Gastrocnemius medialis (tissue), 4 donors: ENCODE results near the gene CRLF3.

ENCODE experiments used
- POLR2A ChIP-seq, 2 donors: fragments of 450-650 bp; IDR thresholded peaks; one replicate each; pipeline ENCODE4 v1.6.1; 2017; ENCODE audit warnings: antibody characterized with exemption in 2 of 2, mild to moderate bottlenecking in 2 of 2, moderate library complexity in 2 of 2
- TF ChIP-seq, protein P1 (sequence below), 5 experiments: fragments of 450-650 bp in 3 of 5; fragments of 200-600 bp in 2 of 5; sonication (generic) in 2 of 5; IDR thresholded peaks in 4 of 5; conservative IDR thresholded peaks in 1 of 5; 1 replicate in 4 of 5; 2 replicates in 1 of 5; pipeline ENCODE4 v1.5.1; 2016 to 2019; ENCODE audit warnings: antibody characterized with exemption in 5 of 5, mild to moderate bottlenecking in 3 of 5, moderate library complexity in 3 of 5

DNA sequence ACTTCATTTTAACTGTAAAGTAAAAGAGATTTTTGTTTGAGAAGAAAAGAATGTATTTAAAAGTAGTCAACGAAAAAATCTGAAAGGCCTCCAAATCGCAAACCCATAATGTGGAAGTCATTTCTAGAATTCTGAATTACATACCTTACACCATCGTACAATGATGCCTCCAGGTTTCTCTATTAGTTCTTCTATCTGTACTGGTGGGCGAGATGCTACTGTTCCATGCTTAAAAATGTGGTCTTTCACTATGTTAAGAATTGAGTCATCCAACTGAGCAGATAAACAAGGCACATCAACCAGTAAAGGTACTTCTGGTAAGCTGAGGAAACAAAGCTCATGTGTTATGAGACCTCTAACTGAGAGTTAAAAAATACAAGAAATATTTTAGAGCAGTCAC, 28.5 kb downstream of the CRLF3 start:
- TF ChIP-seq, protein P1, sequence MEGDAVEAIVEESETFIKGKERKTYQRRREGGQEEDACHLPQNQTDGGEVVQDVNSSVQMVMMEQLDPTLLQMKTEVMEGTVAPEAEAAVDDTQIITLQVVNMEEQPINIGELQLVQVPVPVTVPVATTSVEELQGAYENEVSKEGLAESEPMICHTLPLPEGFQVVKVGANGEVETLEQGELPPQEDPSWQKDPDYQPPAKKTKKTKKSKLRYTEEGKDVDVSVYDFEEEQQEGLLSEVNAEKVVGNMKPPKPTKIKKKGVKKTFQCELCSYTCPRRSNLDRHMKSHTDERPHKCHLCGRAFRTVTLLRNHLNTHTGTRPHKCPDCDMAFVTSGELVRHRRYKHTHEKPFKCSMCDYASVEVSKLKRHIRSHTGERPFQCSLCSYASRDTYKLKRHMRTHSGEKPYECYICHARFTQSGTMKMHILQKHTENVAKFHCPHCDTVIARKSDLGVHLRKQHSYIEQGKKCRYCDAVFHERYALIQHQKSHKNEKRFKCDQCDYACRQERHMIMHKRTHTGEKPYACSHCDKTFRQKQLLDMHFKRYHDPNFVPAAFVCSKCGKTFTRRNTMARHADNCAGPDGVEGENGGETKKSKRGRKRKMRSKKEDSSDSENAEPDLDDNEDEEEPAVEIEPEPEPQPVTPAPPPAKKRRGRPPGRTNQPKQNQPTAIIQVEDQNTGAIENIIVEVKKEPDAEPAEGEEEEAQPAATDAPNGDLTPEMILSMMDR (IDR thresholded peaks at IDR 0.05 in 4 of 5, conservative IDR thresholded peaks at IDR 0.05 in 1 of 5), result no peak
- no peak for TF ChIP-seq POLR2A (IDR thresholded peaks at IDR 0.05)
